Nephron (organoid): ENCODE data around the gene AIG1.

Experiments used
- H3K27ac Mint-ChIP-seq, 3 experiments: 2 replicates each; pipeline ENCODE4 v1.8.0; 2020; ENCODE audit warnings: mixed read lengths in 3 of 3, mild to moderate bottlenecking in 2 of 3, moderate library complexity in 1 of 3
- H3K27me3 Mint-ChIP-seq: 2 replicates; pipeline ENCODE4 v1.8.0; 2021; ENCODE audit warnings: low read depth, mild to moderate bottlenecking, moderate library complexity, mixed read lengths
- H3K36me3 Mint-ChIP-seq: 2 replicates; pipeline ENCODE4 v1.8.0; 2020; ENCODE audit warnings: low read depth, mixed read lengths
- H3K4me1 Mint-ChIP-seq: 2 replicates; pipeline ENCODE4 v1.8.0; 2020; ENCODE audit warnings: mixed read lengths
- H3K4me3 Mint-ChIP-seq, 3 experiments: 2 replicates each; pipeline ENCODE4 v1.8.0; 2020; ENCODE audit warnings: mild to moderate bottlenecking in 3 of 3, mixed read lengths in 3 of 3, moderate library complexity in 2 of 3
- H3K9me3 Mint-ChIP-seq: 2 replicates; pipeline ENCODE4 v1.8.0; 2020; ENCODE audit warnings: mixed read lengths
- TF ChIP-seq, protein P1 (sequence below), 3 experiments: fragments of 200-600 bp; sonication (generic); IDR thresholded peaks; one replicate each; pipeline ENCODE4 v1.5.0; 2021; ENCODE audit warnings: antibody characterized with exemption in 3 of 3; ENCODE audit not compliant: unreplicated experiment in 3 of 3

The AIG1 gene

DNA sequence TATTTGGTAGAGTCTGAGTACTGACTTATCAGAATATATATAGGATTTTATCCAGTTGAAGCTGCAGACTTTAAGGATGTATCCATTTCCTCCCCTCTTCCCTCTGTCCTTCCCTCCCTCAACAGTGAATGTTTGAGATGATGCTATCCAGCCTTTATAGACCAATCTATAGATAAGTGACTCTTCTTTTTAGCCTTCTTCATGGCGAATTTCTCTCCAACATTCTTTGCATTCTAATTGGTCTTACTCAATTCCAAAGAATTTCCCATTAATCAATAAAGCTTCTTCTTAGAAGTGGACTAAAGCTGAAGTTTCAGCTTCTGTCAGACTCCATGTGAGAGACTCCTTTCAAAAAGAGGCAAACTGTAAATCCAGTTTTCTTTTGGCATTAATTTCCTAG, 99.3 kb downstream of the AIG1 start:
- TF ChIP-seq, protein P1, sequence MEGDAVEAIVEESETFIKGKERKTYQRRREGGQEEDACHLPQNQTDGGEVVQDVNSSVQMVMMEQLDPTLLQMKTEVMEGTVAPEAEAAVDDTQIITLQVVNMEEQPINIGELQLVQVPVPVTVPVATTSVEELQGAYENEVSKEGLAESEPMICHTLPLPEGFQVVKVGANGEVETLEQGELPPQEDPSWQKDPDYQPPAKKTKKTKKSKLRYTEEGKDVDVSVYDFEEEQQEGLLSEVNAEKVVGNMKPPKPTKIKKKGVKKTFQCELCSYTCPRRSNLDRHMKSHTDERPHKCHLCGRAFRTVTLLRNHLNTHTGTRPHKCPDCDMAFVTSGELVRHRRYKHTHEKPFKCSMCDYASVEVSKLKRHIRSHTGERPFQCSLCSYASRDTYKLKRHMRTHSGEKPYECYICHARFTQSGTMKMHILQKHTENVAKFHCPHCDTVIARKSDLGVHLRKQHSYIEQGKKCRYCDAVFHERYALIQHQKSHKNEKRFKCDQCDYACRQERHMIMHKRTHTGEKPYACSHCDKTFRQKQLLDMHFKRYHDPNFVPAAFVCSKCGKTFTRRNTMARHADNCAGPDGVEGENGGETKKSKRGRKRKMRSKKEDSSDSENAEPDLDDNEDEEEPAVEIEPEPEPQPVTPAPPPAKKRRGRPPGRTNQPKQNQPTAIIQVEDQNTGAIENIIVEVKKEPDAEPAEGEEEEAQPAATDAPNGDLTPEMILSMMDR (IDR thresholded peaks at IDR 0.05; ENCODE audit: unreplicated experiment in 3 of 3), result no peak
- Mint-ChIP-seq H3K27ac (no peak overlapping the region), H3K4me1 (no peaks in the 10 kb centered on the region), H3K27me3 (no peaks in the 10 kb centered on the region), H3K36me3 (no peaks in the 10 kb centered on the region), H3K4me3 (no peak overlapping the region), H3K9me3 (no peaks in the 10 kb centered on the region)

GRCh38 chr6:143160439-143161220, 99.9 kb downstream of the AIG1 start:
- Mint-ChIP-seq H3K4me1 (no peaks in the 10 kb centered on the region), H3K27me3 (no peaks in the 10 kb centered on the region), H3K4me3 (no peak overlapping the region), H3K9me3 (no peaks in the 10 kb centered on the region), H3K27ac (no peak overlapping the region), H3K36me3 (peaks cover under 1% of the 10 kb centered on the region)
- TF ChIP-seq, protein P1 (IDR thresholded peaks at IDR 0.05; ENCODE audit: unreplicated experiment in 3 of 3), result no peak

DNA sequence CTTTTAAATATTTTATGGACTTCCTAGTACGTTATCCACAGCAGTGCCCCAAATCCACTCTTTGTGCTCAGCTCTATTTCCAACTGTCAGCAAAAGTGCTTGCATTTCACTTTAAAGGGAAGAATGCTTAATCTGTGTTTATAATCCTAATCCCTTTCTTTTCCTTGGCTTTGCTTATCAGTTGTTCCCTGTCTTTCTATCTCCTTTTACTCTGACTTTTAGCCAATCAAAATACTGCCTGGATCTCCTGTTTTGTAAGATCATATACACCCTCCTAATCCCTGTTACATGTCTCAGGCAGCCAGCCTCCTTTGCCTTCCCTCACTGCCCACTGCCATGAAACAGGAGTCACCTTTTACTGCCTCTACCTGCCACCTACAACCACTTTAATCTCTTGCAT, 102.9 kb downstream of the AIG1 start:
- H3K27ac Mint-ChIP-seq, result no peak overlapping the region
- TF ChIP-seq, protein P1 (IDR thresholded peaks at IDR 0.05; ENCODE audit: unreplicated experiment in 3 of 3), result no peak
- H3K4me3 Mint-ChIP-seq, result no peak overlapping the region
- H3K27me3 Mint-ChIP-seq, result no peaks in the 10 kb centered on the region
- H3K9me3 Mint-ChIP-seq, result no peaks in the 10 kb centered on the region
- H3K36me3 Mint-ChIP-seq, result peaks cover 4% of the 10 kb centered on the region
- H3K4me1 Mint-ChIP-seq, result no peaks in the 10 kb centered on the region

GRCh38 chr6:143164565-143165105, 103.9 kb downstream of the AIG1 start:
- Mint-ChIP-seq H3K4me1 (no peaks in the 10 kb centered on the region), H3K36me3 (peaks cover 4% of the 10 kb centered on the region), H3K27me3 (no peaks in the 10 kb centered on the region), H3K4me3 (no peak overlapping the region), H3K9me3 (no peaks in the 10 kb centered on the region), H3K27ac (peak overlapping the region in 2 of 3 experiments; percentile 21 to 31)
- TF ChIP-seq, protein P1 (IDR thresholded peaks at IDR 0.05; ENCODE audit: unreplicated experiment in 3 of 3), result no peak

- H3K36me3 Mint-ChIP-seq, result peaks cover 5% of the 10 kb centered on the region
- H3K4me1 Mint-ChIP-seq, result no peaks in the 10 kb centered on the region
- no peaks in the 10 kb centered on the region for H3K9me3 Mint-ChIP-seq
- H3K4me3 Mint-ChIP-seq, result no peak overlapping the region
- H3K27me3 Mint-ChIP-seq, result no peaks in the 10 kb centered on the region
- TF ChIP-seq, protein P1 (IDR thresholded peaks at IDR 0.05; ENCODE audit: unreplicated experiment in 3 of 3), result no peak
- no peak overlapping the region for H3K27ac Mint-ChIP-seq
These were observed 104.7 kb downstream of the AIG1 start for GRCh38 chr6:143165315-143165855.
